HCT116 (cell line): Measurements from ENCODE around the gene MAP1LC3B2.

ENCODE experiments used
- CEBPB ChIP-seq: IDR thresholded peaks from 2 replicates; pipeline ENCODE4 v1.6.1; 2012; ENCODE audit warnings: low read depth
- JUND ChIP-seq: IDR thresholded peaks from 2 replicates; pipeline ENCODE4 v1.6.1; 2012
- SIN3A ChIP-seq: IDR thresholded peaks from 2 replicates; pipeline ENCODE4 v1.6.1; 2012; ENCODE audit warnings: low read depth
- ZNF274 ChIP-seq: fragments of 200-500 bp; sonication (Bioruptor generic); IDR thresholded peaks from 2 replicates; pipeline ENCODE4 v1.6.1; 2014; ENCODE audit warnings: mild to moderate bottlenecking, low read depth, low read length, inconsistent platforms
- TF ChIP-seq, protein P1 (sequence below), 3 experiments: fragments of 200-600 bp in 1 of 3; sonication (generic) in 1 of 3; IDR thresholded peaks in 2 of 3; conservative IDR thresholded peaks in 1 of 3; 2 replicates each; pipeline ENCODE4 v1.5.1; 2012 to 2017; ENCODE audit warnings: low read depth in 2 of 3, low read length in 2 of 3, antibody characterized with exemption in 1 of 3, borderline replicate concordance in 1 of 3, control low read depth in 1 of 3, mild to moderate bottlenecking in 1 of 3, mixed read lengths in 1 of 3, mixed run types in 1 of 3, moderate library complexity in 1 of 3; ENCODE audit not compliant: insufficient read depth in 1 of 3

DNA sequence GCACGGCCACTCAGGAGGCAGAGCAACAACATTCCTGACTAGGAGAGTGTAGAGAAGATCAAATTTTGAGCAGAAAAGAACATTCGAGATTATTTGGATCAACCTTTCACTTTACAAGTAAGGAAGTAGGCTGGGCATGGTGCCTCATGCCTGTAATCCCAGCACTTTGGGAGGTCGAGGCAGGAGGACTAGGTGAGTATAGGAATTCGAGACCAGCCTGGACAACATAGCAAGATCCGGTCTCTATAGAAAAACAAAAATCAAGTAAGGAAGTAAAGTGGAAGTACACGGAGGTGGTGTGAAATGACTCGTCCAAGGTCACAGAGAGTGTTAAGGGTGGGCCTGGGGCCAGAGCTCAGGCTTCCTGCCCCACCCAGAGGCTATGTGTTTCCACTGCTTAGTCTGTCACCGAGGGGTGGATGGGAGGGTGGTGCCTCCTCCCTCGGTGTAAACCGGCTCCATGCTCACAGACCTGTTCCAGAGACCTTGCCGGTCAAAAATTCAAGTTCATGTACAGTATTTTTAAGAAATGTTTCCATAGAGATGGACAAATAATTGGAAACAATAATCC lies 51.9 kb downstream of the MAP1LC3B2 start:
- TF ChIP-seq, protein P1, sequence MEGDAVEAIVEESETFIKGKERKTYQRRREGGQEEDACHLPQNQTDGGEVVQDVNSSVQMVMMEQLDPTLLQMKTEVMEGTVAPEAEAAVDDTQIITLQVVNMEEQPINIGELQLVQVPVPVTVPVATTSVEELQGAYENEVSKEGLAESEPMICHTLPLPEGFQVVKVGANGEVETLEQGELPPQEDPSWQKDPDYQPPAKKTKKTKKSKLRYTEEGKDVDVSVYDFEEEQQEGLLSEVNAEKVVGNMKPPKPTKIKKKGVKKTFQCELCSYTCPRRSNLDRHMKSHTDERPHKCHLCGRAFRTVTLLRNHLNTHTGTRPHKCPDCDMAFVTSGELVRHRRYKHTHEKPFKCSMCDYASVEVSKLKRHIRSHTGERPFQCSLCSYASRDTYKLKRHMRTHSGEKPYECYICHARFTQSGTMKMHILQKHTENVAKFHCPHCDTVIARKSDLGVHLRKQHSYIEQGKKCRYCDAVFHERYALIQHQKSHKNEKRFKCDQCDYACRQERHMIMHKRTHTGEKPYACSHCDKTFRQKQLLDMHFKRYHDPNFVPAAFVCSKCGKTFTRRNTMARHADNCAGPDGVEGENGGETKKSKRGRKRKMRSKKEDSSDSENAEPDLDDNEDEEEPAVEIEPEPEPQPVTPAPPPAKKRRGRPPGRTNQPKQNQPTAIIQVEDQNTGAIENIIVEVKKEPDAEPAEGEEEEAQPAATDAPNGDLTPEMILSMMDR (IDR thresholded peaks at IDR 0.05 in 2 of 3, conservative IDR thresholded peaks at IDR 0.05 in 1 of 3; ENCODE audit: borderline replicate concordance in 1 of 3, insufficient read depth in 1 of 3, low read depth in 2 of 3, low read length in 2 of 3) = no peak
- TF ChIP-seq SIN3A (no peak), JUND (no peak), ZNF274 (no peak), CEBPB (no peak)
